NCI-H2196 (cell line): ENCODE measurements around the gene AMOT.

Experiments used
- DNase-seq: peaks from one replicate; lab custom pipeline; 2025; ENCODE audit not compliant: unreplicated experiment; lab: John Stamatoyannopoulos, UW

The AMOT gene

GRCh38 chrX:112751076-112751475, 89.6 kb downstream of the AMOT start:
- no peak for DNase-seq

GRCh38 chrX:112746812-112747595, 93.6 kb downstream of the AMOT start:
- DNase-seq = no peak

GRCh38 chrX:112738347-112739033, 102.1 kb downstream of the AMOT start:
- DNase-seq = no peak

GRCh38 chrX:112736310-112736709, 104.3 kb downstream of the AMOT start:
- DNase-seq = no peak

- DNase-seq = no peak
Measured at GRCh38 chrX:112735147-112735546, 105.5 kb downstream of the AMOT start.

- no peak for DNase-seq
Measured at GRCh38 chrX:112734290-112734689, 106.3 kb downstream of the AMOT start.

- DNase-seq = no peak
Measured at GRCh38 chrX:112731793-112732192, 108.8 kb downstream of the AMOT start.
